ENCODE measurements around the gene DLGAP1. TPM values are rescaled to one million over a fixed set of nuclear protein-coding genes. Genes with fewer than 3 reads are reported as not detected.

The DLGAP1 gene
- total and polyA plus RNA-seq, 2 of the 4 experiments (the other 2 are of a cell fraction) = under 0.01 to 0.09 TPM

- intact Hi-C loops (cut with micrococcal nuclease) = no loop called here
- no peak overlapping the region for H3K56ac ChIP-seq (ENCODE audit: extremely low read depth, insufficient read depth, low read length)
- TF ChIP-seq MAZ (IDR thresholded peaks at IDR 0.05; ENCODE audit: borderline replicate concordance, low read depth, low read length) (no peak), CEBPB (IDR thresholded peaks at IDR 0.05; ENCODE audit: low read depth, low read length) (no peak), CHD1 (IDR thresholded peaks at IDR 0.05; ENCODE audit: low read depth, low read length) (no peak), POLR2A (IDR thresholded peaks at IDR 0.05; ENCODE audit: low read depth, low read length) (no peak)
- no peak overlapping the region for H3K14ac ChIP-seq (replicated peaks; ENCODE audit: low read depth, low read length)
- DNase-seq (no peak), ATAC-seq (ENCODE audit: low read depth) (no peak)
- no peak overlapping the region for H2BK20ac ChIP-seq (ENCODE audit: low read depth, low read length)
- H3K9me3 ChIP-seq (ENCODE audit: control insufficient read depth, insufficient read depth, low read length) = no peaks in the 10 kb centered on the region
- no peak overlapping the region for H3K9ac ChIP-seq (ENCODE audit: low read depth, low read length)
- no peak overlapping the region for H2BK15ac ChIP-seq (ENCODE audit: low read depth, low read length)
- dilution Hi-C loops (cut with HindIII; ENCODE audit: low sequenced_read_pairs, unreplicated experiment) = no loop called here
- H3K27me3 ChIP-seq (ENCODE audit: control insufficient read depth, insufficient read depth, low read length) = peaks cover 5% of the 10 kb centered on the region
- H3K4me1 ChIP-seq (ENCODE audit: control insufficient read depth, insufficient read depth, low read length) = peaks cover 8% of the 10 kb centered on the region
- no CpG with 5 or more reads among the region's 5 CpGs for WGBS, 2 experiments (ENCODE audit: extremely low coverage in 2 of 2, insufficient read length in 1 of 2)
- H3K79me1 ChIP-seq (ENCODE audit: low read depth in 1 of 2, low read length in 2 of 2) = no peaks in the 10 kb centered on the region
- no peak overlapping the region for H3K18ac ChIP-seq (ENCODE audit: low read depth, low read length)
- no peak overlapping the region for H4K91ac ChIP-seq (ENCODE audit: insufficient read depth, low read depth, low read length)
- H3K36me3 ChIP-seq (ENCODE audit: control insufficient read depth, insufficient read depth, low read length) = no peaks in the 10 kb centered on the region
- ChIA-PET POLR2A (ENCODE audit: unreplicated experiment) (no interaction called here), CTCF (interaction anchor here (0.6 kb wide), 1 partner anchor 54 kb away, joined by 4 read pairs; no protein-coding TSS in a partner anchor)
- no peak overlapping the region for H2BK5ac ChIP-seq (ENCODE audit: low read depth, low read length, poor library complexity, severe bottlenecking)
- H4K8ac ChIP-seq (ENCODE audit: low read depth in 2 of 2, low read length in 2 of 2) = no peak overlapping the region
- no peaks in the 10 kb centered on the region for H4K20me1 ChIP-seq (ENCODE audit: insufficient read depth, low read length)
- no peak overlapping the region for H2BK120ac ChIP-seq (ENCODE audit: low read depth, low read length)
- no peak overlapping the region for H2AFZ ChIP-seq (replicated peaks; ENCODE audit: low read length, poor library complexity)
- no peak overlapping the region for H3K23ac ChIP-seq (ENCODE audit: low read depth, low read length)
- no peak overlapping the region for H3K27ac ChIP-seq (ENCODE audit: insufficient read depth, low read length)
- H2AK5ac ChIP-seq (ENCODE audit: low read depth, low read length) = no peak overlapping the region
- in situ Hi-C loops (cut with MboI; ENCODE audit: low sequenced_read_pairs) = no loop called here
- no peak overlapping the region for H3K4ac ChIP-seq (ENCODE audit: low read depth, low read length)
- no peak overlapping the region for H3K4me2 ChIP-seq (ENCODE audit: low read depth, low read length)
- no TSS peak for BruUV-seq (replicated peaks)
- no peak overlapping the region for H3K4me3 ChIP-seq (ENCODE audit: insufficient read depth, low read depth, low read length)
- H2AK9ac ChIP-seq (replicated peaks; ENCODE audit: low read depth, low read length, poor library complexity) = no peak overlapping the region
- no peak overlapping the region for H4K5ac ChIP-seq (ENCODE audit: low read depth, low read length)
- no peaks in the 10 kb centered on the region; the same call in 1 of the 2 replicates for H3K9me1 ChIP-seq (ENCODE audit: insufficient read depth, low read length)
These were observed 737.6 kb downstream of the DLGAP1 start for GRCh38 chr18:3717376-3718025.
